Measurements from ENCODE around the gene DNAH10. TPM values are rescaled to one million over a fixed set of nuclear protein-coding genes. Genes with fewer than 3 reads are reported as not detected.

DNAH10 gene
- total RNA-seq, 1 experiment from 2014 or later = 0.17 TPM

GRCh38 chr12:123859035-123859434 lies 96.9 kb downstream of the DNAH10 start:
- Histone ChIP-seq H4K20me1 (ENCODE audit: control insufficient read depth, insufficient read depth, insufficient read length) (no peaks in the 10 kb centered on the region), H4K5ac (ENCODE audit: insufficient read length, low read depth, low read length) (no peak overlapping the region), H3T11ph (ENCODE audit: low read length) (no peak overlapping the region), H2BK120ac (ENCODE audit: low read depth, low read length, poor library complexity, severe bottlenecking) (no peak overlapping the region), H2BK20ac (ENCODE audit: low read depth, low read length, poor library complexity, severe bottlenecking) (no peak overlapping the region), H2AFZ (ENCODE audit: low read length) (no peak overlapping the region), H3K4me2 (ENCODE audit: insufficient read depth, insufficient read length, low read length) (no peak overlapping the region), H3K4ac (ENCODE audit: low read depth, low read length) (no peak overlapping the region), H3K18ac (ENCODE audit: insufficient read length, low read depth, low read length) (no peak overlapping the region), H3K56ac (ENCODE audit: insufficient read length, low read depth, low read length) (no peak overlapping the region), H4K91ac (ENCODE audit: insufficient read length, low read depth, low read length) (no peak overlapping the region), H3K23me2 (ENCODE audit: insufficient read length, low read depth, low read length, poor library complexity, severe bottlenecking) (no peaks in the 10 kb centered on the region), H4K8ac (replicated peaks; ENCODE audit: insufficient read length, low read depth, low read length) (no peak overlapping the region), H2BK12ac (ENCODE audit: insufficient read length, low read depth, low read length) (no peak overlapping the region), H3K79me2 (ENCODE audit: insufficient read depth, low read length) (no peaks in the 10 kb centered on the region), H2BK5ac (ENCODE audit: insufficient read length, low read length) (no peak overlapping the region), H2AK5ac (ENCODE audit: insufficient read length, low read length) (no peak overlapping the region), H3K27ac (ENCODE audit: insufficient read length, low read depth, low read length) (no peak overlapping the region), H3K14ac (ENCODE audit: insufficient read depth, low read length) (no peak overlapping the region), H3K9me3 (ENCODE audit: control insufficient read depth, low read depth, low read length) (no peaks in the 10 kb centered on the region), H3K79me1 (ENCODE audit: insufficient read depth, low read depth, low read length, poor library complexity, severe bottlenecking) (no peaks in the 10 kb centered on the region), H3K9ac (ENCODE audit: extremely low read depth, insufficient read length, low read length) (no peak overlapping the region), H2BK15ac (ENCODE audit: low read depth, low read length) (no peak overlapping the region), H3K23ac (ENCODE audit: insufficient read length, low read depth, low read length) (no peak overlapping the region), H3K4me1 (ENCODE audit: insufficient read depth, low read length) (no peaks in the 10 kb centered on the region), H3K27me3 (ENCODE audit: insufficient read depth, low read length) (no peaks in the 10 kb centered on the region)
- DNase-seq = peak; percentile 64
- no peak overlapping the region for H3K27ac Mint-ChIP-seq
- peaks cover 59% of the 10 kb centered on the region for H3K27me3 Mint-ChIP-seq (ENCODE audit: low read depth)
- no peaks in the 10 kb centered on the region for H3K4me1 Mint-ChIP-seq
- no peak overlapping the region for H3K4me3 Mint-ChIP-seq
- no peaks in the 10 kb centered on the region for H3K36me3 Mint-ChIP-seq (ENCODE audit: insufficient read depth in 1 of 3, low read depth in 3 of 3)
- TF ChIP-seq, protein P1, sequence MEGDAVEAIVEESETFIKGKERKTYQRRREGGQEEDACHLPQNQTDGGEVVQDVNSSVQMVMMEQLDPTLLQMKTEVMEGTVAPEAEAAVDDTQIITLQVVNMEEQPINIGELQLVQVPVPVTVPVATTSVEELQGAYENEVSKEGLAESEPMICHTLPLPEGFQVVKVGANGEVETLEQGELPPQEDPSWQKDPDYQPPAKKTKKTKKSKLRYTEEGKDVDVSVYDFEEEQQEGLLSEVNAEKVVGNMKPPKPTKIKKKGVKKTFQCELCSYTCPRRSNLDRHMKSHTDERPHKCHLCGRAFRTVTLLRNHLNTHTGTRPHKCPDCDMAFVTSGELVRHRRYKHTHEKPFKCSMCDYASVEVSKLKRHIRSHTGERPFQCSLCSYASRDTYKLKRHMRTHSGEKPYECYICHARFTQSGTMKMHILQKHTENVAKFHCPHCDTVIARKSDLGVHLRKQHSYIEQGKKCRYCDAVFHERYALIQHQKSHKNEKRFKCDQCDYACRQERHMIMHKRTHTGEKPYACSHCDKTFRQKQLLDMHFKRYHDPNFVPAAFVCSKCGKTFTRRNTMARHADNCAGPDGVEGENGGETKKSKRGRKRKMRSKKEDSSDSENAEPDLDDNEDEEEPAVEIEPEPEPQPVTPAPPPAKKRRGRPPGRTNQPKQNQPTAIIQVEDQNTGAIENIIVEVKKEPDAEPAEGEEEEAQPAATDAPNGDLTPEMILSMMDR (conservative IDR thresholded peaks at IDR 0.05) = peak; percentile 55
- no CpG with 5 or more reads among the region's 13 CpGs for WGBS (ENCODE audit: extremely low coverage, insufficient read length, low lambda C conversion rate)
- no peaks in the 10 kb centered on the region; a peak in 1 of 5 replicates for H3K9me3 Mint-ChIP-seq

All from H9 (cell line).